ENCODE data around the gene CCRL2. TPM values are rescaled to one million over a fixed set of nuclear protein-coding genes. Genes with fewer than 3 reads are reported as not detected.

CCRL2 gene
- total RNA-seq, 1 experiment from 2014 or later: not detected

DNA sequence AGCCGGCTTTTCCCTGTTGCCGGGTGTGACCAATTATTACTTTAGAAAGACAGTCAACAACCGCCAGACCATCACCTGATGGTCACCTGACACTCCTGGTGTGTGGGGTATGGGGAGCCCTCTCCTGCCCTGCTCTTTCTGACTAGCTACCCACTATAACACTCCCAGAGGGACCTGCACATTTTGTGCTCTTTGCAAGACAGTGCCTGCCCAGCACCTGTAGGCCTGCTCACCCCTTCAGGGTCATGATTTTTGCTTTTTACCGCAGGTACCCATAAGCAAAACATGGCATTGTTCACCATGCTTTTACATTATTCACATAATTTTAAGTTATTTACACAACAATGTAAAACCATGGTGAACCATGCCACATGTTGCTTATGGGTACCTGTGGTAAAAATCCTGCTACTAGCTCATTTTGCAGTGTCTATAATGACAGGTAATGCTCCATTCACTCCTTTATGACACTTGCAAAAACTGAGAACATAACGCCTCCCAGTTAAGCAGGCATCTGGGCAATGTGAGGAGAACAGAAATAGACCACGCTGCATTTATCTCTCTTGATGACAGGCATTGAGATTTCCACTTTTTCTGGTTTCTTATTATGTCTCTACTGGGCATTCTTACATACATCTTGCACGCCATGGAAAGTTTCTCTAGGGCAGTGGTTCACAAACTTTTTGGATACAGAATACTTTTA is 9.9 kb downstream of the CCRL2 start:
- H3K18ac ChIP-seq (ENCODE audit: insufficient read length, low read depth, low read length): no peak overlapping the region
- no peaks in the 10 kb centered on the region for H3K27me3 ChIP-seq (ENCODE audit: insufficient read depth, low read length)
- H3K23me2 ChIP-seq (ENCODE audit: insufficient read length, low read depth, low read length, poor library complexity, severe bottlenecking): no peaks in the 10 kb centered on the region
- no peaks in the 10 kb centered on the region; a peak in 1 of 5 replicates for H3K9me3 Mint-ChIP-seq
- H3K4me2 ChIP-seq (ENCODE audit: insufficient read depth, insufficient read length, low read length): no peak overlapping the region
- H3K27me3 Mint-ChIP-seq (ENCODE audit: low read depth): no peaks in the 10 kb centered on the region
- H4K8ac ChIP-seq (replicated peaks; ENCODE audit: insufficient read length, low read depth, low read length): no peak overlapping the region
- no peak overlapping the region for H2BK20ac ChIP-seq (ENCODE audit: low read depth, low read length, poor library complexity, severe bottlenecking)
- peaks cover 4% of the 10 kb centered on the region; the same call in 1 of the 2 replicates for H3K4me1 ChIP-seq (ENCODE audit: insufficient read depth, low read length)
- H3K4me3 Mint-ChIP-seq: no peak overlapping the region
- no peaks in the 10 kb centered on the region for H4K20me1 ChIP-seq (ENCODE audit: control insufficient read depth, insufficient read depth, insufficient read length)
- TF ChIP-seq, protein P1, sequence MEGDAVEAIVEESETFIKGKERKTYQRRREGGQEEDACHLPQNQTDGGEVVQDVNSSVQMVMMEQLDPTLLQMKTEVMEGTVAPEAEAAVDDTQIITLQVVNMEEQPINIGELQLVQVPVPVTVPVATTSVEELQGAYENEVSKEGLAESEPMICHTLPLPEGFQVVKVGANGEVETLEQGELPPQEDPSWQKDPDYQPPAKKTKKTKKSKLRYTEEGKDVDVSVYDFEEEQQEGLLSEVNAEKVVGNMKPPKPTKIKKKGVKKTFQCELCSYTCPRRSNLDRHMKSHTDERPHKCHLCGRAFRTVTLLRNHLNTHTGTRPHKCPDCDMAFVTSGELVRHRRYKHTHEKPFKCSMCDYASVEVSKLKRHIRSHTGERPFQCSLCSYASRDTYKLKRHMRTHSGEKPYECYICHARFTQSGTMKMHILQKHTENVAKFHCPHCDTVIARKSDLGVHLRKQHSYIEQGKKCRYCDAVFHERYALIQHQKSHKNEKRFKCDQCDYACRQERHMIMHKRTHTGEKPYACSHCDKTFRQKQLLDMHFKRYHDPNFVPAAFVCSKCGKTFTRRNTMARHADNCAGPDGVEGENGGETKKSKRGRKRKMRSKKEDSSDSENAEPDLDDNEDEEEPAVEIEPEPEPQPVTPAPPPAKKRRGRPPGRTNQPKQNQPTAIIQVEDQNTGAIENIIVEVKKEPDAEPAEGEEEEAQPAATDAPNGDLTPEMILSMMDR (conservative IDR thresholded peaks at IDR 0.05): no peak
- no CpG with 5 or more reads among the region's 7 CpGs for WGBS (ENCODE audit: extremely low coverage, insufficient read length, low lambda C conversion rate)
- H2BK120ac ChIP-seq (ENCODE audit: low read depth, low read length, poor library complexity, severe bottlenecking): no peak overlapping the region
- no peak overlapping the region for H3T11ph ChIP-seq (ENCODE audit: low read length)
- H2BK5ac ChIP-seq (ENCODE audit: insufficient read length, low read length): no peak overlapping the region
- no peak overlapping the region for H3K27ac ChIP-seq (ENCODE audit: insufficient read length, low read depth, low read length)
- no peak overlapping the region for H3K27ac Mint-ChIP-seq
- H3K14ac ChIP-seq (ENCODE audit: insufficient read depth, low read length): no peak overlapping the region
- no peak overlapping the region for H4K91ac ChIP-seq (ENCODE audit: insufficient read length, low read depth, low read length)
- peaks cover 20% of the 10 kb centered on the region in 2 experiments for H3K4me1 Mint-ChIP-seq
- no peak overlapping the region for H3K4ac ChIP-seq (ENCODE audit: low read depth, low read length)
- no peak overlapping the region for H3K9ac ChIP-seq (ENCODE audit: extremely low read depth, insufficient read length, low read length)
- H3K56ac ChIP-seq (ENCODE audit: insufficient read length, low read depth, low read length): no peak overlapping the region
- H3K23ac ChIP-seq (ENCODE audit: insufficient read length, low read depth, low read length): no peak overlapping the region
- DNase-seq: no peak
- no peak overlapping the region for H2BK15ac ChIP-seq (ENCODE audit: low read depth, low read length)
- H3K79me1 ChIP-seq (ENCODE audit: insufficient read depth, low read depth, low read length, poor library complexity, severe bottlenecking): no peaks in the 10 kb centered on the region
- no peak overlapping the region for H4K5ac ChIP-seq (ENCODE audit: insufficient read length, low read depth, low read length)
- no peak overlapping the region for H2AFZ ChIP-seq (ENCODE audit: low read length)
- H2AK5ac ChIP-seq (ENCODE audit: insufficient read length, low read length): no peak overlapping the region
- no peaks in the 10 kb centered on the region for H3K79me2 ChIP-seq (ENCODE audit: insufficient read depth, low read length)
- H3K9me3 ChIP-seq (ENCODE audit: control insufficient read depth, low read depth, low read length): no peaks in the 10 kb centered on the region
- no peak overlapping the region for H2BK12ac ChIP-seq (ENCODE audit: insufficient read length, low read depth, low read length)
- H3K36me3 Mint-ChIP-seq (ENCODE audit: insufficient read depth in 1 of 3, low read depth in 3 of 3): no peaks in the 10 kb centered on the region

Measured in H9 (cell line).